WI38 (cell line): ENCODE measurements around the gene ACTN4.

Experiments
- H3K4me3 ChIP-seq: 2 replicates; pipeline ENCODE4 v1.5.1; 2011; ENCODE audit warnings: low read depth, mild to moderate bottlenecking, control low read depth, low read length
- CTCF ChIP-seq: IDR thresholded peaks from 2 replicates; pipeline ENCODE4 v1.5.1; 2012; ENCODE audit warnings: low read depth, mild to moderate bottlenecking, control low read depth, low read length

Gene ACTN4

DNA sequence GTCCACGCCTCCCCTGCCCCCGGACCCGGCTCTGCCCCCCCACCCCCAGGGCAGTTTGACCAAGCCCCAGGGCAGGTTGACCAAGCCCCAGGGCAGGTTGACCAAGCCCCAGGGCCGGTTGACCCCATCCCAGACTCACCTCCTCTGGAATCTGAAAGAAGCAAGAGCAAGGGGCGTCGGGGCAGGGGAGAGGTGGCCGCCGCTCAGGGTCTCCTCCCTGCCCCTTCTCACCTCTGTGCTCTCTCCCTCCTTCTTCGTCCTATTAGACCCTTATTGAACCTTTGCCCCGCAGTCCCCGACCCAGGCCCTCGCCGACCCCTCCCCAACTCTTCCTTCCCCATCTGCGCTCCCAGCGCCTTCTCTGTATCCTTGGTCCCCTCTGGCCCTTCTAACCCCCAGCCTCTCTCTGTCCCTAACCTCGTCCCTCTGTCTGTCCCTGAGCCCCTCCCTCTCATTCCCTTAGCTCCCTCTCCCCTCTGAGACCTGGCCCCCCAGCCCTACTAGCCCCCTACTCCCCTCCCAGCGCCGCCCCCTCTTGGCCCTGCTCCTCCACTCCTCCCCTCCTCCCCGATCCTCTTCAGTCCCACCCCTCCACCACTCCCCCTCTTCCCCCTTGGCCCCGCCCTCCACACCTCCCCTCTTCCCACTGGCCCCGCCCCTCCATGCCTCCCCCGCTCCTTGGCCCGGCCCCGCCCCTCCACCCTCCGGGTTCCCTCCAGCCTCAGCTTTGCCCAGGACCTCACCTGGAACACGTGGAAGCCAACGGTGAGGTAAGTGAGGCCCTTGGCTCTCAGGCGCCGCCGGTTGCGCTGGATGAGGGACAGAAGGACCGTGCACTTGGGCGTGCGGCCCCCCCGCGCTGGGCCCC is 89.2 kb downstream of the ACTN4 start:
- TF ChIP-seq CTCF = no peak
- peak overlapping the region; percentile 39; the same call in 1 of the 2 replicates for H3K4me3 ChIP-seq

DNA sequence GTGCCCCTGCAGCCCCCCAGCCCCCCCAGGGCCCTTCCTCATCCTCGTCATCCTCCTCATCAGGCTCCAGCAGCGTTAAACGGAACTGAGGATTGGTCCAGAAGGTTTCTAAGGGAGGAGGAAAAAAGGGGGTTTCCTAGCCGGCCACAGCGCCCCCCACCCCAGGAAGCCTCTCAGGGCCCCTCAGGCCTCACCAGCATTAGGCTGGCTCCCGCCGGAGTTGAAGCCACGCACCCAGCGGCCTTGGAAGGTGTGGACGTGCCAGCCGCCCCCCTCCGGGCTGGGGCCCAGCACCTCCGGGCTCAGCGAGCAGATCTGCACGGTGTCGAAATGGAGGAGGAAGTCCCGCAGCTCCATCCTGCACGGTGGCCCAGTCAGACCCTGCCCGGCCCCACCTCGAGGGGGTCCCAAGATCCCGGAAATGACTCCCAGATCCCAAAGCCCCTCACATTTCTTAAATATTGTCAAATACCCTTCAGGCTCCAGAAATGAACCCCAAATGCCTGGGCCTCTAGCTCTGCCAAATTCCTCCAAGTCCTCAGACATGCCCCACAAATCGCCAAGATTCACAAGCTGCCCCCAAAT is 89.9 kb downstream of the ACTN4 start:
- H3K4me3 ChIP-seq = no peak overlapping the region
- TF ChIP-seq CTCF = no peak

DNA sequence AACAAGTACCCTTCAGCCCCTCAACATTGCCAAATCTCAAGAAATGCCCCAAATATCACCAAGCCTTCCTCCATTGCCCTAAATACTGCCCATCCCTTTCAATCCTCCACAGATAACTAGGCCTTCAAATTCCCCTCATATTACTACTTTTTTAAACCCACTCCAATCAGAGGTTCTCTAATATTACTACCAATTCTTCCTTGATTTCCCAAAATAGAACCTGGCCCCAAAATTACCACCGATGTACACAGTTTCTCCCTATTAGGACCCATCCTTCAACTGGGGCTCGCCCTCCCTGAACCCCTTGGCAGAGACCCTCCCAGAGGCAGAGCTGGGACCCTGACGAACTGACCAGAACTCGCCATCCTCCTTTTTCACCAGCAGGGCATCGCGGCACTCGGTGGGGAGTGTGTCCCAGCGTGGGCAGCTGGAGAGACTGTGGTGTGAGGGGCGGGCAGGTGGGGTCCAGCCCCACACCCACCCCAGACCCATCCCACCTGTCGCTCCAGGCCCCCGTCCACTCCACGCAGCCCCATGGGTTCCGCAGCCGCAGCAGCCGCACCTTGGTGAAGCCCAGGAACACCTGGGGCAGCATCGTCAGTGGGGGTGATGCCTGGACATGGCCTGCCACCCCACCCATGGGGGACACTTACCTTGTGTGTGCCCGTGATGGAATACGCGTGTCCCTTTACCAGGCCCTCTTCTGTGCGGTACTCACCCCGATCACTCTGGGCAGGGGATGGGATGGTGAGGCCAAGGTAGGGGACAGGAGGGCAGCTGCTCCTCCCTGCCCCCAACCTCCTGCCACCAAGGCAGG is 90.7 kb downstream of the ACTN4 start:
- no peak for TF ChIP-seq CTCF
- no peak overlapping the region for H3K4me3 ChIP-seq

DNA sequence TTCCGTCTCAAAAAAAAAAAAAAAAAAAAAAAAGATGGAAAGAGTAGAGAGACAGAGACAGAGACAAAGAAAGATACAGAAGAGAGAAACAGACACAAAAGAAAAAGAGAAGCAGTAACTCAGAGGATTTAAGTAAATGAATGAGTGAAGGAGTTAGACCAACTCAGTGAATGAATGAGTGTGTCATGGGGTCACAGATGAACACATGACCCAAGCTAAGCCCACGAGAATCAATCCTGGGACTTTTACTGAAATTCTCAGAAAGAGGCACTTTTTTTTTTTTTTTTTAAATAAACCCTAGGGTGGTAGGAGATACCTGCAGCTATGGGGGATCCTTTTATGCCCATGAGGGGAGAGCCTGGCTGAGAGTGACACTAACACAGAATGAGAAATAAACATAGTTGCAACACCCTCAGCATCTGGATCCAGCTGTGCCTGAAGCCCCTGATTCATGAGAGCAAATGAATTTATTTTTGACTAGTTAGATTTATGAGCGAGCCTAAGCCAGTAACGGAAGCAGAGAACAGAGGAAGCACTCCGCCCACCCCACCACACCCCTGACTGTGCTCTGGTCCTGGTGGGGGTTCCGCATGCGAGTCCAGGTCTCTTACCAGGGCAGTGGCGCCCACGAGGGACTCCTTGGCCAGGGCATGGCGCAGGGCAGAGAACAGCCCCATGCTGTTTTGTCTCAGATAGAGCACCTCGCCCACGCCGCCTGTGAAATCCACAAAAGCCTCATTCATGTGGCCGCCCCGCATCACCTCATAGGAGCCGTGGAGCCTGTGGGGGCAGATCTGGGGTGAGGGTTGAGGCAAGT is 92.2 kb downstream of the ACTN4 start:
- no peak for TF ChIP-seq CTCF

GRCh38 chr19:38740257-38740592 is 92.8 kb downstream of the ACTN4 start:
- H3K4me3 ChIP-seq = no peak overlapping the region
- TF ChIP-seq CTCF = no peak

More for the DNA sequence above, 92.2 kb downstream of the ACTN4 start:
- no peak overlapping the region for H3K4me3 ChIP-seq

GRCh38 chr19:38740932-38741331 is 93.5 kb downstream of the ACTN4 start:
- no peak overlapping the region for H3K4me3 ChIP-seq
- TF ChIP-seq CTCF = no peak
